GM21526 (cell line): ENCODE data around the gene MRTFB.

Experiments
- ATAC-seq: cut with Tn5 transposase; IDR thresholded peaks from one replicate; pipeline ENCODE4 v1.9.1; 2021; ENCODE audit warnings: moderate library complexity; ENCODE audit not compliant: unreplicated experiment, low FRiP score

Gene MRTFB

GRCh38 chr16:14125708-14126107, 54.6 kb downstream of the MRTFB start:
- ATAC-seq: no peak

GRCh38 chr16:14128097-14128496, 57.0 kb downstream of the MRTFB start:
- no peak for ATAC-seq

- no peak for ATAC-seq
These were observed 58.4 kb downstream of the MRTFB start for GRCh38 chr16:14129502-14129901.

GRCh38 chr16:14131774-14132695, 60.9 kb downstream of the MRTFB start:
- ATAC-seq: no peak

GRCh38 chr16:14132696-14133048, 61.6 kb downstream of the MRTFB start:
- ATAC-seq: no peak

- ATAC-seq: no peak
These were observed 62.8 kb downstream of the MRTFB start for GRCh38 chr16:14133907-14134306.

GRCh38 chr16:14135704-14136103, 64.6 kb downstream of the MRTFB start:
- ATAC-seq: no peak

GRCh38 chr16:14139872-14140271, 68.8 kb downstream of the MRTFB start:
- no peak for ATAC-seq

GRCh38 chr16:14140923-14141322, 69.8 kb downstream of the MRTFB start:
- no peak for ATAC-seq

GRCh38 chr16:14146445-14146844, 75.3 kb downstream of the MRTFB start:
- ATAC-seq: no peak

GRCh38 chr16:14148016-14148415, 76.9 kb downstream of the MRTFB start:
- ATAC-seq: no peak

GRCh38 chr16:14148569-14148968, 77.5 kb downstream of the MRTFB start:
- no peak for ATAC-seq

- ATAC-seq: no peak
These were observed 79.7 kb downstream of the MRTFB start for GRCh38 chr16:14150796-14151195.

GRCh38 chr16:14151256-14152030, 80.3 kb downstream of the MRTFB start:
- no peak for ATAC-seq

- ATAC-seq: no peak
These were observed 84.6 kb downstream of the MRTFB start for GRCh38 chr16:14155572-14156190.

- ATAC-seq: no peak
These were observed 94.0 kb downstream of the MRTFB start for GRCh38 chr16:14164916-14165662.

GRCh38 chr16:14168146-14168545, 97.0 kb downstream of the MRTFB start:
- no peak for ATAC-seq

GRCh38 chr16:14172200-14172809, 101.2 kb downstream of the MRTFB start:
- ATAC-seq: no peak

GRCh38 chr16:14175086-14175485, 104.0 kb downstream of the MRTFB start:
- ATAC-seq: no peak

GRCh38 chr16:14177704-14178103, 106.6 kb downstream of the MRTFB start:
- ATAC-seq: no peak
